ENCODE measurements around the gene SUCLA2.

Gene SUCLA2

DNA sequence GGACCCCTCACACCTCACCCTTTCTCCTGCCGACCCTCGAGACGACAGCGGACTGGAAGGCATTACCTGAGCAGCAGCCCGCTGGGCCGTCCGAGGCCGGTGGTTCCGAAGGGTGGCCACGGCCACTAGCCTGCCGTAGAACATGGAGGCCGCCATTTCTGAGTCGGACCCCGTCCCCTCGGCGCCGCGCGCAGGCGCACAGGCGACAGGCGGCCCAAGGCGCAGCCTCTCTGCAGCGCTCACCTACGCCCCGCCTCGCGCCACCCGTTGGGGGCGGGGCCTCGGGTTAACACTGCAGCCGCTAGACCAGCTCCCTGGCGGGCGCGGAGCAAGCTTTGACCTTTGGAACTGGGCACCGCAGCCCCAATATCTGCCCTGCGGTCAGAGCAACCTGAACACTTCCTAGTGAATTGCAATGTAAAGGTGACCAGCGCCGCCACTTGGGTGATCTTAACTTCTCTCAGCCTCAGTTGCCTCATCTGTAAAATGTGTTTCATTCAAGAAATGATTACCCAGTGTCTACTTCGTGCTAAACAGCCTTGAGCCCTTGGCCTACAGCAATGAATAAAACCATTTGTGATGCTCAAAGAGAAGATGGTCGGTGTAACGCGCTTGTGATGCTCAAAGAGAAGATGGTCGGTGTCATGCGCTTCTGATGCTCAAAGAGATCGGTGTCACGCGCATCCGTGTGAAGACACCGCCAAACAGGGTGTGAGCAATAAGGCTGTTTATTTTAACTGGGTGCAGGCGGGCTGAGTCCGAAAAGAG lies at the start of gene SUCLA2:
Gene SUCLA2, minus strand, starts transcription at position 160 of the 768 bp plus-strand sequence. Its CDS starts 4 bp downstream, at position 156.
- peak; percentile 90 for DNase-seq (ENCODE audit: low spot score)

DNA sequence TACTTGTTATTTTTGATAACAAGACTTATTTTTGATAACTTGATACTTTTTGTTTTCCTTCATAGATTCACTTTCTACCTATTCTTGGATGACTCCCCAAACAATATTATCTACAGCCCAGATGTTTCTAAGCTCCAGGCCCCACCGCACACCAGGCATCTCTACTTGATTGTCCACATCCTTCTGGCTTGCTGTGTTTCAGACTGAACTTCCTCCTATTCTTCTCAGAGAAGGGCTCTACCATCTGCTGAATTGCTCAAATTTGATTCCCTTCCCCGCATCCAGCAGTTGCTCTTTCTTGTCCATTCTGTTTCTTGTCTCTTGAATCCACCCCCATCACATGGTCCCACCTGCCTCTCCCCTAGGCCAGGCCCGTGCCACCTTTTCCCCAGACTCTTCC lies 49.5 kb upstream of the SUCLA2 start:
- no peak for DNase-seq (ENCODE audit: low spot score)

DNA sequence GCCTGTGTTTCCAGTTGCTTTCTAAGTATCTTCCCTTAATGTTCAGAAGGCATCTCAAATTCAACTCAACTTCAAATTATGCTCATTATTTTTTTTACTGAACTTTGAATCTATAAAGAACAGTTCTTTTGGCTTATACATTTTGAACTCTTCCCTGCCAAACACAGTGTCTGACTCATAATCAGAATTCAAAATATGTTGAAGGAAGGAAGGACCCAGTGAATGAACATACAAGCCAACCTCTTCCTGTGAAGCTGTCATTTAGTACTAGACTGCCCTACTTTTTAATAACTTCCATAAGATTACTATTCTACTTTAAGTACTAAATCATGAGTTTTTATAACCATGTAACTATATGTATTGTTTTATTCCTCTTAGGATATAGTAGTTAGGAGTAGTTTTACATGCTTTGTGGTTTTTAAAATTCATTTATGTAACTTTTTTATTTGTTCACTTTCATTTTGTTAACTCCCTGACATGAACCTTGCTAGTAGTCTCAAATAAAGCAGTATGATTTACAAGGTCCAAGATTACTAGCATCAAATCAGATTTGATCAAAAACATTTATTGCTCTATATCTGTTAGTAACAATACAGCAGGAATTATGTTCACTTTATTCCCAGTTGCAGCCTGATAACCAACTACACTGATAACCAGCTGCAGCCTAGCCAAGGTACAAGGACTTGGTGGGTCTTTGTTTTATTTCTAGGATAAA lies 42.9 kb upstream of the SUCLA2 start:
- peak; percentile 17 for DNase-seq (ENCODE audit: low spot score)

DNA sequence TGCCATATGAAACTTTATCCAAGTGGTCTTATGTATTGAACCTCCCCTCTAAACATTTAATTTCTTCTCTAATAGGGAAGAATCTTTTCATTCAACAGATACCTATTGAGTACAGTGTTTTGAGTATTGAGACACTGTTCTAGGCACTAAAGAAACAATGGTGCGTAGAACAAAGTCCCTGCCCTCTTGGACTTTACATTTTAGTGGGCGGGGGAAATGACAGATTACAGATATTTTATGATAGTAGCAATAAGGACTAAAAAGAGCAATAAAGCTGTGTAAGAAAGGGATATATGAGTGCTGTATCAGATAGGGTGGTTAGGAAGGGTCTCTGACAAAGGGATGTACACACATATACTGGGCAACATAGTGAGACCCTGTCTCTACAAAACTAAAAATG lies 41.8 kb upstream of the SUCLA2 start:
- DNase-seq (ENCODE audit: low spot score), result no peak

DNA sequence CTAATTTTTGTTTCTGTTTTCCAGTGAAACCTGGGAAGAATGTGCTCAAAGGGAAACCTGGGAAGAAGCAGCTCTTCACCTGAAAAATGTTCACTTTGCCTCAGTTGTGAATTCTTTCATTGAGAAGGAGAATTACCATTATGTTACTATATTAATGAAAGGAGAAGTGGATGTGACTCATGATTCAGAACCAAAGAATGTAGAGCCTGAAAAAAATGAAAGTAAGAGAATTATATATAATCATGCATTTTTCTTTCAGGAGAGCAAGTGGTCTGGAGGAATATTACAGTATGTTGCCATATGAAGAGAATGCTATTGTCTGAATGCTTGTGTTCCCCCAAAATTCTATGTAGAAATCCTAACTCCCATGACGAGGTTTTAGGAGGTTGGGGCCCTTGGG lies 39.8 kb upstream of the SUCLA2 start:
- no peak for DNase-seq (ENCODE audit: low spot score)

DNA sequence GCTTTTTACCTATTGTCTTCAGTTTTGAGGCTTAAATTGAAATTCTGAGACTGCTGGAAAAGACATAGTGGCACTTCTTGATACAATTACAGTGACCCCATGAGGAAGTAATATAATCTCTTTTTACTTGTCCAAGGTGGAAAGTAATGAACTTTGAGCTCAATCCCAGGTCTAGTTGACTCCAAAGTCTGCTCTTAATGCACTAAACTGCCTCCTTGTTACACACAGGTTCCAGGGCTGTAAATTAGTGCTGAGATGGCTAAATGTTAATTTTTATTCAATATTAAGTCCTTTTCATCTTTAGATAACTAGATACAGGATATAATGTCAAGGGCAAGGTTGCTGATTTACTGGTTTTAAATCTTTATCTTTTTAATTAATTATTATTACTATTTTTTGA lies 39.0 kb upstream of the SUCLA2 start:
- DNase-seq (ENCODE audit: low spot score), result no peak

DNA sequence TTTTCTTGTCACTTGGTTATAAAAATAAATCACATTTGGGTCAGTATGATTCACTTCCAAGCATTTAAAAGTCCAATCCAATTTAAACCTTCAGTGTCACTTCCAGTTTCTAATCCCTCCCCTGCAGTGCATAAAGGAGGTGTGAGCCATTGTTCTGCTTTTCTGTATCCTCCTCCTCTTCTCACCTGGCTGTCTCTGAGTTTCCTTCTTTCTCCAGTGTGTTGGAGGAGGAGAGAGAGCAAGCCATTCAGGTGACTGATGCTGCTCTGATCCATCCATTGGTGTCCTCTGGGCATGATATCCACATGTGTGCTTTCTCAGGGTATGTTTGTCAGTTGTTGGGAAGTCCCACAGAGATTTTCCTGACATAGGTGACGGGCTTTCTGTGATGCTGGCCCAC lies 37.7 kb upstream of the SUCLA2 start:
- DNase-seq (ENCODE audit: low spot score), result peak; percentile 34

DNA sequence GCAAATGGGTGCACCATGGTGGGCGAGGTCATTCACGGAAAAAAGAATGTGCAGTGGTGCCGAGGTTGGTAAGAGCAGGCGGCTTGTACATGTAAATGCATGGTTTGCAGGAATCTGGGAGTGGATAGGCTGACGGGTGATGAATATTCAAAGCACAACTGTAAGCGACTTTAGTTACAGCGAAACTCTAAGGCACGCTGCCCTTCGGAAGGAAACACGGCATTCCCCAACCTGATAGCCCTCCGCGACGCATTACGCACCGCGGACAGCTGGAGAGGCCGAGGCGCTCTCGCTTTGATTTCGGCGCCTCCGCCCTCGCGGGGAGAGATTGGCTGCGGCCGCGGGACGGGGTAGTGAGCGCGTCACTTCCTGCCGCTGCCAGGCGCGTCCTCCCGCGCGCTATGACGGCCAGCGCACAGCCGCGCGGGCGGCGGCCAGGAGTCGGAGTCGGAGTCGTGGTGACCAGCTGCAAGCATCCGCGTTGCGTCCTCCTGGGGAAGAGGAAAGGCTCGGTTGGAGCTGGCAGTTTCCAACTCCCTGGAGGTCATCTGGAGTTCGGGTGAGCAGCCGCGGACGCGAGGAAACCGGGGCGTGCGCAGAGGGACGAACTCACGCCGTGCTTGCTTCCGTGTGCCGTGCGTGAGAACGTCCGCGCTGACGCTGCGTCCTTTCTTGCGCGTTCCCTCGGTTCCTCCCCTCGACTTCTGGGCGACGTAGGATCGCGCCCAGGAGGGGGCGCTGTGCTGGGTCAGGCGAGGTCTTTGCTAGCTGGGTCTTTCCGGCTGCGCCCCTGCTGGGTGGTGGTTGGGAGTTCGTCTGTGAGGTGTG lies 36.5 kb upstream of the SUCLA2 start, which contains the start of gene NUDT15:
Gene NUDT15, plus strand, starts transcription at position 381 of the 828 bp plus-strand sequence. Its CDS starts 21 bp downstream, at position 402.
- peak; percentile 96 for DNase-seq (ENCODE audit: low spot score)

DNA sequence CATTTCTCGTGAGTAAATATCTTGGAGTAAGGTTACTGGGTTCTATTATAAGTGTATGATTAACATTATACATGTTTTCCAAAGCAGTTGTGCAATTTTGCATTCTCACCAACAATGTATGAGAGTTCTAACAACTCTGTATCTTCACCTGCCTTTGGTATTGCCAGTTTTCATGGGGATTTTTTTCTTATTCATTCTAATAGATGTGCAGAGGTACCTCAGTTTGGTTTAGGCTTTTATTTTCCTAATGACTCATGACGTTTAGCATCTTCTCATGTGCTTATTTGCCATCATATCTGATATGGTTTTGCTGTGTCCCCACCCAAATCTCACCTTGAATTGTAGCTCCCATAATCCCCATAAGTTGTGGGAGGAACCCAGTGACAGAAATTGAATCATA lies 28.8 kb upstream of the SUCLA2 start:
- no peak for DNase-seq (ENCODE audit: low spot score)

DNA sequence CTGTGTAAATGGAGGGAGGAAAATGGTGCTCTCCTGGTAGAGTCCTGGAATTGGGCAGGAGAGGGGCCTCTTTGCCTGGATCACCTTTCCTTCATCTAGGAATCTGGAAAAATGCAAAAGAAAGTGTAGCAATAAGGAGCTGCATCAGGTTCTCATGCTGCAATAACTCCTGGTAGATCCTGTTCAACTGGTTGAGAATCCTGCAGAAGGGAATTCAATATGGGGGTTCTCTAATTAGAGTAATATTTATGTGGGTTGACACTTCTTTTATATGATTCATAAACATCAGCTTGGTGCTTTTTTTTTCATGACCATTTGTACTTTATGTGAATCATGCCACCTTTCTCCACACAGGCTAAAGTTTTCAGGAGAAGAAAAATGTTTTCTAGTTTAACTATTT lies 27.0 kb upstream of the SUCLA2 start:
- no peak for DNase-seq (ENCODE audit: low spot score)

DNA sequence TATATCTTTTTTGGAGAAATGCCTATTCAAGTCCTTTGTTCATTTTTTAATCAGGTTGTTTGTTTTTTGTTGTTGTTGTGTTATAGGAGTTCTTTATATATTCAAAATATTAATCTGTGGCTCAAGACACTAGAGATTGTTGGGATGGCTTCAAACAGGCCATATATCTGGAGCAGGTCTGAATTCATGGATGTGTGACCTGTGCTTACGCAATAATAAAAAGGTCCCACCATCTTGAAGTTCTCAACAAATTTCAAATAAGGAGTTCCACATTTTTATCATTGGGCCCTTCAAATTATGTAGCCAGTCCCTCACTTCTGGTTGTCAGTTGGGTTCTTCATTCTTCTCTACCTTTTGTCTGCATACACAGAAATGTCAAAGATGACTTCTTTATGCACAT lies 18.7 kb upstream of the SUCLA2 start:
- no peak for DNase-seq (ENCODE audit: low spot score)

DNA sequence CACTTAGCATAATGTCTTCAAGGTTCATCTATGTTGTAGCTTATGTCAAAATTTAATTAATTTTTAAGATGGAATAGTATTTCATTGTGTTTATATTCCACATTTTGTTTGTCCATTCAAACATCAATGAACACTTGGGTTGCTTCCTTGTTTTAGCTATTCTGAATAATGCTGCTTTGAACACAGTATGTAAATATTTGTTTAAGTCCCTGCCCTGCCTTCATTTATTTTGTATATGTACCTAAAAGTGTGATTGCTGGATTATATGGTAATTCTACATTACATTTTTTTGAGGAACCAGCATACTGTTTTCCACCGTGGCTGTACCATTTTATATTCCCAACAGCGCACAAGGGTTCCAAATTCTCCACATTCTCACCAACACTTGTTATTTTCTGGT lies 17.6 kb upstream of the SUCLA2 start:
- DNase-seq (ENCODE audit: low spot score), result no peak

DNA sequence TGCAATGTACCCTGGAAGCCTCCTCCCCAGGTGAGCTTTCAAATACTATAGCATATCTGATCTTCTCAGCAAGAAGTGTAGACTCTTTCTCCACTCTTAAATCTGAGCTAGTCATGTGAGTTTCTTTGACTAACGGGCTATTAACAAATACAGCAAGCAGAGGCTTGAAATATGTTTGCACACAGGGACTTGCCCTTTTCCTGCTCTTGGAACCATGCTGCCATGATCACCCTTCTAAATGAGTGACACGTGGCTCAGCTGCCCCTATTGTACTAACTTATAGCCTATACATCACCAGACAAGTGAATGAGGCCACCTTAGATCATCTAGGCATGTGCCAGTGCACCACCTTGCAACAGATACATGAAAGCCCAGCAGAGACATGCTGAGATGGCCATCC lies 13.3 kb upstream of the SUCLA2 start:
- DNase-seq (ENCODE audit: low spot score), result no peak

DNA sequence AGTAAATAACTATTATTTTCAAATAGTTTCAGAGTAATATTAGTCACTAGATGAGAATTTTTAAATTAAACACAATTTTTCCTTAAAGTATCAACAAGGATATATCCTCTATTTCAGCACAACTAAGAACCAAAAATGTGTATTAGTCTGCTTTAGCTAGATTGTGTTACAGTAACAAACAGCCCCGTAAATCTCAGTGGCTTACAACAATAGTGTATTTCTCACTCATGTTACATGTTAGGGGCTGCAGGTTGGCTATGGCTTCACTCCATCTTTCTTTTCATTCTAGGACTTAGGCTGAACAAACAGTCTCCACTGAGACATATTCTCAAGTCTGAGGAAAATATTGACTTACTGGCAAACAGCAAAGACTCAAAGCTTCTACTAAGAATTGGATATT lies 11.6 kb upstream of the SUCLA2 start:
- DNase-seq (ENCODE audit: low spot score), result no peak

DNA sequence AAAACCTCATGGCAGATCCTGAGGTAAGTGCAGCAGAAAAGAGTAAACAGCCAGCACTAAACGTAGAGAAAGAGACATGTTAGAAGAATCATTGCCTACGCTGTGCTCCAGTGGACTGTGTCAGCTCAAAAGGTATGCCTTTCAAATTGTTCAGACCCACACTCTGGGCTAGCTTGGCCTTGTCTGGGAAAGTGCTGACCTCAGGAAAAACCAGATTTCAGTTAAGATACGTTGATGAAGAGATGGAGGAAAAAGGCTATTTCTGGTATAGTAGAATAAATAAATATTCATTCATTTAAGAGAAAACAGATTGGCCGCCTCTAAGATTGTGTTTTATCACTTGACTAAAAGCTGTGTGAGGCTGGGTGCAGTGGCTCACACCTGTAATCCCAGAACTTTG lies 9.6 kb upstream of the SUCLA2 start:
- DNase-seq (ENCODE audit: low spot score), result no peak

DNA sequence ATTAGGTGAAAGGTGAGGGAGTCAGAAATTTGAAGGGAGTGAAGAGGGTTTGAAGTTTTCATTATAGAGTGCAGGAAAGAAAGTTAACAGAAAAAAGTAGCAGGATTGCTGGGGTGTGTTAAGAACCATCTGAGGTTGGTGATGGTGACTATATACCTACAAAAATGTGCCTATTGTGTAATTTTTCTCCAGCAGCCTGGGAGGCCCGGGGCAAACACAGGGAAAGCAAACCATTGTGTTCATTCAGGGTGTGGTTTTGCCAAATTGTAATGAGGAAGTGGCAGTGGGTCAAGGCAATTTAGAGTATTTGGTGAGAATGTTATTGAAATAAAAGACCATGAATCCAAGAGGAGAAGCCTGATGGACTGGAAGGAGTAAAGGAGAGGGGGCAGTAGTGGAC lies 8.2 kb upstream of the SUCLA2 start:
- no peak for DNase-seq (ENCODE audit: low spot score)

DNA sequence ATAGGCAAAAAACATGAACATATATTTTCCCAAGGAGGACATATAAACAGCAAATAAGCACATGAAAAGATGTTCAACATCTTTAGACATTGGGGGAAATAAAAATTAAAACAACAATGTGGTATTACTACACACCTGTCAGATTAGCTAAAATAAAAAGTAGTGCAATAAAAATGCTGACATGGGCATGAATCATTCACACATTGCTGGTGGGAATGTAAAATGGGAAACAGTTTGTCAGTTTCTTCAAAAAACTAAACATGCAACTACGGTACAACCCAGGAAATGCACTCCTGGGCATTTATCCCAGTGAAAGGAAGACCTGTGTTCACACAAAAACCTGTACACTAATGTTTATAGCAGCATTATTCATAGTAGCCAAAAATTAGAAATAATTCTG lies 5.3 kb upstream of the SUCLA2 start:
- no peak for DNase-seq (ENCODE audit: low spot score)

DNA sequence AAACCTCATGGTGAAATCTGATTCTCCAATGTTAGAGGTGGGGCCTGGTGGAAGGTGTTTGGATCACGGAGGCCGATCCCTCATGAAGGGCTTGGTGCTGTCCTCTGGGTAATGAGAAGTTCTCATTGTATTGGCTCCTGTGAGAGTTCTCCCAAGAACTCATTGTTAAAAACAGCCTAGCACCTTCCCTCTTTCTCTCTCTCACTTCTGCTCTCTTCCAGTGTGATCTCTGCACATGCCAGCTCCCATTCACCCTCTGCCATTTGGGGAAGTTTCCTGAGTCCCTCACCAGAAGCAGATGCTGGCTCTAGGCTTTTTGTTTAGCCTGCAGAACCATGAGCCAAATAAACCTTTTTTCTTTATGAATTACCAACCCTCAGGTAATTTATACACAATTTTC lies 3.1 kb upstream of the SUCLA2 start:
- DNase-seq (ENCODE audit: low spot score), result peak; percentile 13

DNA sequence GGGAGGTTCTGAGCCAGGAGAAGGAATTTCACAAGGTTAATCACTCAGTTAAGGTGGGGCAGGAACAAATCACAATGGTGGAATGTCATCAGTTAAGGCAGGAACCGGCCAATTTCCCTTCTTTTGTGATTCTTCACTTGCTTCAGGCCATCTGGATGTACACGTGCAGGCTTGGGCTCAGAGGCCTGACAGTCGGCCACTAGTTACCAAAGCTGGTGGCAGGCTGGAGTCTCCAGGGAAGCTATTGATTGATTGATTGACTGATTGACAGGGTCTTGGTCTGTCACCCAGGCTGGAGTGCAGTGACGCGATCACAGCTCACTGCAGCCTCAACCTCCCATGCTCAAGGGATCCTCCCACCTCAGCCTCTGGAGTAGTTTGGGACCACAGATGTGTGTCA lies 926 bp upstream of the SUCLA2 start:
- DNase-seq (ENCODE audit: low spot score), result peak; percentile 11

DNA sequence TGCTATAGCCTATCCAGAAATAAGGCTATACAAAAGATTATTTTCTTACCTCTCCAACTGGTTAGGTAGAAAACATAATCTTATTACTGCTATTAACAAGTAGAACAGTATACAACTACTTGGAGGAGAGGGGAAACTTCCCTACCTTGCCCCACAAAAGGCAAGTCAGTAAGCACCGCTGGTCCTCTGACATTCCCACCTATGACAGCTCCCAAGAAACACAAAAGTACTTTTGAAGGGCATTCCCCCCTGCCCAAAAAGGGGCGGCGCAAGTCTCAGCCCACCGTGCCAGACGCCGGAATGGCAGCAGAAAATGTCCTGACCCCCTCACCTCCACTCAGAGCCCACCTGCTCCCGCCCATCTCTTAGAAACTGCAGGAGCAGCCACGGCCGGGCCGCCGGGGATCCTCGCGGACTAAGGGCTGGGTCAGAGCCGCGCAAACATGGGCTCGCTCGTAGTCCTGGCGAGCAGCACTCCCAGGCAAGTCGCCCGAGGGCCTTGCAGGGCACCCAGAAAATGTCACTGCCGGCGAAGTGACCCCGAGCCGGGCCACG lies 437 bp downstream of the SUCLA2 start:
- no peak for DNase-seq (ENCODE audit: low spot score)

DNA sequence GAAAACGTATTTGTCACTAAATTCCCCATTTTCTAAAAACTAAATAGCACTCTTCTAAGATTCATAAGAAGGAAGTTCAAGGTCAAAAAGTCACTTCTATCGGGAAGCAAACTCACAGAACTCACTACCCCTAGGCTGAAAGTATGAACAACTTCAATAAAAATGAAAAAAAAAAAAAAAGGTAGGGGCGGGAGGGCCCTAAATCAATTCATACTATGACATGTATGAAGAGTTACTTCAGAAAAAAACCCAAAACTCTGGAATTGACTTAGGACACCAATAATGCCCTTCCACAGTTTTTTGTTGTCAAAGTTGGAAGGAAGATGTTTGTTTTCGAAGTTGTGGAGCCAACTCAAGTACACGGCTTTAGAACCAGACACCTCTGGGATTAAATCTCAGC lies 1.1 kb downstream of the SUCLA2 start:
- DNase-seq (ENCODE audit: low spot score), result no peak

DNA sequence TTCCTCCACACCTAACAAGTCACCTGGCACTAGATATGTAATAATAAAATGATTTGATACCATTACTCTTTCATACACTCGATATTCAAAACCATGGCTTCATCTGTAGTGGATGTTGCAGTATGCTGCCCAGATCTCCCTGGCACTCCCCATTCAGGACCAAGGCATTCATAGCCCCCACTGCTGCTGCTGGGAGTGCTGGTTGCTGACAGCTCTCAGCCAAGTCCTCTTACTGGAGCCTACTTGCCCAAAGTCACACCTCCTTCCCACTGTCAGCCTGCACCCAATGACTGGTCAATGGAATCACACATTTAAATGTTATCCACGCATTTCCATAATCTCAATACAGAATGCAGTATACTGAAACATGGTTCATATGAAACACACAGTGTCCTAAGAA lies 3.7 kb downstream of the SUCLA2 start:
- no peak for DNase-seq (ENCODE audit: low spot score)
